GM19467 (cell line): ENCODE measurements around the gene S100A3.

Source experiments
- ATAC-seq: cut with Tn5 transposase; IDR thresholded peaks from one replicate; pipeline ENCODE4 v1.9.1; 2021; ENCODE audit warnings: mild to moderate bottlenecking, moderate library complexity; ENCODE audit not compliant: unreplicated experiment

Gene S100A3

DNA sequence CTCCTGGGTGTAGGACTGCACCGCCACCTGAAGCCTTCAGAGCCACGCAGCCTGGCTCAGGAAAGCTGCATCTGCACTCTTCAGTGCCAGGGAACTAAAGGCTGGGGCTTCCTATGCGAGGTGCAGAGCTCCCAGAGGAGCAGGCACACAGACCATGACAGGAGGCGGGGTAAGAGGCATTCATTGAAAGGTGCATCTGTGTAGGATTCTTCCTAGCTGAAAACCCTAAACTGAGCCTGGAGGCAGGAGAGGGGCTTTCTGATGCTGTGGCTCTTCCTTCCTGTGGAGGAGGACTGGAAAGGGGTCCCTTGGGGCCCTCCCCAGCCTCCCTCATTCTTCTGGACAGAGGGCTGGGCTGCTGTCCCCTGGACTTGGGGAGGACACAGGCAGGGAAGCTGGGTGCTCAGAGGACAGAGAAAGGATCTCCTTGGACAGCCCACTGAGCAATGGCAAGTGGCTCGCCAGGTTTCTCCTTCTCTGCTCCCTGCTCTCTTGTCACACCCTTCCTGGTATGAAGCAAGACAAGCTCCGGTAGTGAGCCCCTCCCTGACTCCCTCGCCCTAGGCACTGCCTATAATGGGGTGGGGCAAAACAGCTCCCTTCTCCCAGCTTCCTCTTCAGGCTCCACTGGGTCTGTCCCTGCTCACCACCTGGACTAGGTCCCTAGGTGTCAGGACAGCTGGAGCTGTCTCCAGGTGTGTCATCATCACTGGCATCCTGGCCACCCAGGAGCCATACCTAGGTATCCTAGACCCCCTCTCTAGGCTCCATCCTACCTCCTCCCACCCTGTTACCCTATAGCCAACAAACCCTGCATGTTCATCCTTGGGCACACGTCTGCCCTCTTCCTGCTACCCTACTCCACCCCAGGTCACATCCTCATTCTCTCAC is 33.3 kb downstream of the S100A3 start:
- no peak for ATAC-seq

DNA sequence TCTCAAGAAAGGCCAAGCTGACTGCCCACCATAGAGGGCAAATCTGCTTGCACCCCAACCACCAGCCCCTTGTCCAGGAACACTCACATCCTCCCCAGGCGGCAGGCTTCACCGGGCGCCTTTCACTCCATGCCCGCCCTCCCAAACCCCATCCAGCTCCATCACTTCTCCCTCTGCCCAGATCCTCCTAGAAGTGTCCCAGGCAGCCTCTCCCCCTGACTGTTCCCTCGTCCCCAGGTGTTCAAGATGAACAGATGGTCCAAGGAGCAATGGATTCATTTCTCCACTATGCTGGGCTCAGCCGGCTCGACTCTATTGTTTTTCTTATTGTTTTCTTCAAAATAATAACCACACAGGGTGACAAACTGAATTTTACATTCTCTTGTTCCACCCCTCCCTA is 35.4 kb downstream of the S100A3 start:
- no peak for ATAC-seq

DNA sequence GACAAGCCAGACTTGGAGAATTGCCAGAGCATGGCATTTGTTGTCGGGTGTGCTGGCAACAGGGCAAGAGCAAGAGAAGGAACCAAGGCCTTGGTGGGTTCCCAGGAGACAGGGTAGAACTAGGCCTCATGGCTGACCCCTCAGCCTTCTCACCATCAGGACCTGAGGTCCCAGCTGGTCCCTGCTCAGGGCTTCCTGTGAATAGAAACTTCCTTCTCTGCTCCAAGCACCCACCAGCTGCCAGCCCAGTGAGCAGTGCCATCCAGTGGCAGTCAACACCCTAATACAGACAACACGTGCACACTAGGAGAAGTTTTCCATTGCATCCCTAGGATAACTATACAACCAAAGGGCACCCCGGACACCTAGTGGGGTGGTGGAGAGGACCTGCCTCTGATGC is 36.0 kb downstream of the S100A3 start:
- no peak for ATAC-seq

DNA sequence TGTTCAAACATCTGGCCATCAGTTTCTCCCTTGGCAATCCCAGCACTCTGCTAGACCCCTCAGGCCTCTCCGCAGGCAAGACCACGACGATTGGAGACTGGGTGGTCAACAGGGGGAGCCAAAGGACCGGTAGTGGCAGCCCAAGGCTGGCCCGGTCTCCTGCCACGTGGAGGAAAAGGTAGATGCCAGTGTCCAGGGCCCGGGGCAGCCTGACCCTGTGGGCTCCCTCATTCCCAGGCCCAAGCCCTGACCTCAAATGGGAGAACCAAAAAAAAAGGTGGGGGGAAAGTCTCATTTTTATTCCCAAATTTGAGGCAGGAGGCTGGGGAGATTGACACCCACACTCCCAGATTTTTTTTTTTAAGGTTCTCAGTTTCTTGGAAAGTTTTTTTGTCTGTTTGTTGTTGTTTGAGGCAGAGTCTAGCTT is 38.1 kb downstream of the S100A3 start:
- no peak for ATAC-seq

DNA sequence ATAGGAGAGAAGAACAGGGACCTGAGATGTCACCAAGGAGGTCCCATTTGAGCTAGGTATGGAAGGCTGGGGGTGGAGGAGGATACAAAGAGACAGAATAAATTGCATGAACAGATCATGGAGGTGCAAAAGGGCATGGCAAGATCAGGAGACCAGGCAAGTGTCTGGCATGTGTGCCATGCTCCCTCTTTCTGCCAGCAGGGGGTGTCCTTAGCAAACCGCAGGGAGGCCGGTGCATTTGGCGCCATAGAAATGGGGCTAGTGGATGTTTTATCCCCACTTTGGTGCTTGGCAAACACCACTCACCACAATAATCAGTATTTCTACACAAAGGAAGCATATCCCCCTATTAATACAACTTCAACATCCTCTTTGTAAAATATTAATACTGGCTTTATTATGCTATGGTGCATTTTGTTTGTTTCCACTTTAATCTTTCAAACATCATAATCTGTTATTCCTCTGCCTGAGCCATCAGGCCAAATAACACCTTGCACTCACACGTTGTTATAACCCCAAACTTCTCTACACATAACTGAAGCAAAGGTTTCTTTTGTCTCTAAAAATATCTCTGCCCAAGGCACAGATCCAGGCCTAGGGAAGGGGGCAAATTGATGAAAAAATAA is 39.2 kb downstream of the S100A3 start:
- no peak for ATAC-seq

DNA sequence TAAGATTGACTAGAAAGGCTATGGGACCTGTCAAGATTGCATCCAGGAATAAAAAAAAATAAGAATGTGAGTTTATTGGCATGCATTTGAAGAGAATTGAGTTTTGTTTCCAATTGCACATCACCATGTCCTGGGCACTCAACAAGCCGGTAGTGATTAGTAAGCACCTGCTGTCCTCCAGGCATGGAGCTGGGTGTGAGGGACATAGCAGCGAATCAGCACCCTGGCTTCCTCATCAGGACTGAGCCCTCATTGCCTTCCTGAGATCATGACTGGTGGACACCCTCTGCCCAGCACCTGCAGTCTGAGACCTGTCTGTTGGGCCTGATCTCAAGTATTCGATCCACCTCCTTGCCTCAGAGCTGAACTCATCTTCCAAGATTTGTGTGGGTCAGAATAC is 40.0 kb downstream of the S100A3 start:
- no peak for ATAC-seq

DNA sequence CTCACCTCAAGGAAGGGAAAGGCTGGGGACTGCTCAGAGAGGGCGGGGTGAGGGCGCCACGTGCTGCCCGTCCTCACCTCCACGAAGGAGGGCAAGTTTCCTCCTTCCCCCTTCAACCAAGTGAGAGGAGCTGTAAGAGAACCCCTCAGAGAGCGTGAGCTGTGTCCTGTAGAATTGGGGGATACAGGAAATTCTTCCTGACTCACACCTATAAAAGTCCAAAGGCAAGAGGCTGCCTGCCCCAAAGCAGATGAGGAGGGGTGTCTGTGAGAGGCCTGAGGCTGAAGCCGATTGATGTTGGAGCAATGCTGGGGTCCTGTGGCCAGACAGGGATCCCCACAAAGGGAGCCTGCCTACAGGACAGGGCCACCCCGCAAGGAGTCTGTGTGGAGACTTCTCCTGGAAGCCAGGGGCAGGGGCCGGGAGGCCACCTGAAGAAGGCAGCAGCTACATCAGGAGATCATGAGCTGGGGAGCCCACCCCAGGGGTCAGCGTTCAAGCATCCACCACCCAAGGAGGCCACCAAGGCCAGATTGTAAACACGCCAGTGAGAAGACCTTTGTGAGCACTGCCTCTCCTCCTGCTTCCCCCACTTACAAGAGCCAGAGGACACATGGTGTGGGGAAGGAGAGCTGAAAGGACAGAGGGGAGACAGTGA is 41.0 kb downstream of the S100A3 start:
- no peak for ATAC-seq

DNA sequence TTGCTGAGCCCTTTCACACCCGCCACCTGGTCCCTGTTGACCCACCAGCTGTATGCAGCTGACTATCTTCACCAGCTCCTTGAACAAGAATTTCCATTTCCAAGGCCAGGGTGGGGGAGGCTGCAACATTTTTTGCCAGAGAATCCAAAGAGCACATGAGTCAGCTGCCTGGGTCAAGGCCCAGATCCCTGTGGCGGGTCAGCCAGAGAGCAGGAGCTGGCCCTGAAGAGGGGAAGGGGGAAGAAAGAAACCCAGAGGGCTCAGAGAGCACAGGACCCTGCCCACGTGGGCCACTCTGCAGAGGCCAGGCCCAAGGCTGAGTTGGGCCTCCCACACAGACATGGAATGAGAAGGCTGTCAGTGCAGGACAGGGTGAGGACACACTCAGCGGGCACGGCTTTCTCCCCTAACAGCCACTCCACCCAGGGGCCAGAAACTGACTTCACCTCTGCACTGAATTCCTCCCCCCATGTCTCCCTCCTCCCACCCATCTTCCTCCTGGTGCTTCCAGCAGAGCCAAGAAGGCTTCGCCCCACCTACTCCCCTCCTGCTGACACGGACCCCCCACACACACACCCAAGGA is 42.1 kb downstream of the S100A3 start:
- ATAC-seq, result no peak

DNA sequence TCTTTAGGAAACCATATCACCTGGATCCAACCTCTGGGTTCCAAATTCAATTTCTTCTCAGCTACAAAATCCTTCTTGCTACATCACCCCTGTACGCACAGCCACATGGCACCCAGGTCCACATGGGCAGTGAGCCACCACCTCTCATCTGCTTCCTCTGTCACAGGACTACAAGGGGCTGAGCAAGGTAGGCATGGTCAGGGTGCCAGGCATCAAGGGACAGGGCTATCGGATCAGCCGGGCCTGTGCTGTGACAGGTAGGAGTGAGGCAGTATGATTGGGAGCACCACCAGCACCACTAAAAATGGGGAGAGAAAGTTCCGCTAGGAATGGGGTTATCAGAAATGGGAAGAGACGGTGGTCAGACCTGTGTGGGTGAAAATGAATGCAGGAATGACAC is 42.7 kb downstream of the S100A3 start:
- no peak for ATAC-seq

DNA sequence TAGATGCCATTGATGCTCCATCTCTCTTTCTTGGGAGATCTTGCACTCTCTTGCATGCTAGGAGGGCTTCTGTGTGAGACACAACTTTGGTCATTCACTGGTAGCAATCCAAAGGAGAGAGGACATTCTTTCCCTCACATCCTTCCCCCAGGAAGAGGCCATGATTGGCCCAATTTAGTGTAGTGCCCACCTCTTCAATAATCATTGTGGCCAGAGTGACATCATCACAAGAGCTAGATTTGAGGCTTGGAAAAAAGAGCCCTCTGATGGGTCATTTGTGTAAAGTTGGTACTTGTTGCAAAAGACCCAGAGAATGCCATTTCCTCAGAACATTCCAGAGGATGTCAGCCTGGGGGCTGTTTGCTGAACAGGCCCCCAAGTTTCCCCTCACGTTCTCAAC is 43.5 kb downstream of the S100A3 start:
- ATAC-seq, result no peak

DNA sequence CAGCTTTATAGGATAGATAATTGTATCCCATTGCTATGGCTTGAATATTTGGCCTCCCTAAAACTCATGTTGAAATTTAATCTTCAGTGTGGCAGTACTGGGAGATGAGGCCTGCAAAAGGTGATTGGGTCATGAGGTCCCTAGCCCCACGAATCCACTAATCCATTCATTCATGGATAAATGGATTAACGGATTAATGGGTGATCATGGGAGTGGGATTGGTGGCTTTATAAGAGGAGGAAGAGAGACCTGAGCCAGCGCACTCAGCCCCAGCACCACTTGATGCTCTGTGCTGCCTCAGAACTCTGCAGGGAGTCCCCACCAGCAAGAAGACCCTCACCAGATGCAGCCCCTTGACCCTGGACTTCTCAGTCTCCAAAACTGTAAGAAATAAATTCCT is 45.3 kb downstream of the S100A3 start:
- no peak for ATAC-seq

DNA sequence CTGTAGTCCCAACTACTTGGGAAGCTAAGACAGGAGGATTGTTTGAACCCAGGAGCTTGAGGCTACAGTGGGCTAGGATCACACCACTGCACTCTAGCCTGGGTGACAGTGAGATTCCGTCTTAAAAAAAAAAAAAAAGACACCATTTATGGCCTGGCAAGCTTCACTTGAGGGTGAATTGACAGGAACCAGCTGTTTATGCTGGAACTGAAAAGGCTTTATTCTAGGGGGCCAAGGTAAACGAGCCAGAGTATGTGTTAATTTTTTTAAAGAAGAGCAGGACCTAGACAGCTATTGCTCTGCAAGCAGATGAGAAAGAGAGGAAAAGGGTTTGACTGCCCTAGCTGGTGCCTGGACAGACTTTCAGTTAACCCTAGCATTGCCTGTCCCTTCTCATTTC is 50.3 kb downstream of the S100A3 start:
- no peak for ATAC-seq
